ENCODE data around the gene STOM.

DNA sequence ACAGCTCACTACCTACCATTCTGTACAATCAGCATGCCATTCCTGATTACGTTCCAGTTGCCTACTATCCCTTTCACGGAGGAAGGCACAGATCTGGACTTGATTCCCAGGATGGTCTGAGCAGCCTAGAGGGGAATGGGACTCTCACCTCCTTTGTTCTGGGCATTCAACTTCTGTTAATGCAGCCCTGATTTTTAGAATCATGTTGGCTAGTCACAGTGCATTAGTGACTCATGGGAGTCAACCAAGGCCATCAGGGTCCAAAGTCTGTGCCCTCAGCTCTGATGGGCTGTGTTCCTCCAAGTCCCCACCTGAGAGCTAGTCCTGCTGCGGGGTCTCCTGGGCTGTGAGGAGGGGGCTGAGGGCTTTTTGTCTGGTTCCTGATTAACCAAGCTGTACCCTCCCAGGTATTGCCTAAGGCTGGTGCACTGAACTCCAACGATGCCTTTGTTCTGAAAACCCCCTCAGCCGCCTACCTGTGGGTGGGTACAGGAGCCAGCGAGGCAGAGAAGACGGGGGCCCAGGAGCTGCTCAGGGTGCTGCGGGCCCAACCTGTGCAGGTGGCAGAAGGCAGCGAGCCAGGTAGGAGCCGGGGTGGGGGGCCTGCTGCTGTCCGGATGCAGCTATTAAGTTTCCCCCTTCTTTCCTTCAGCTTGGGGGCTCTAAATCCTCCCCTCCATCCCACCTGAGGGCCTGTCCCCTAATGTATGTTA is 43.0 kb downstream of the STOM start:
- TF ChIP-seq, protein P1, sequence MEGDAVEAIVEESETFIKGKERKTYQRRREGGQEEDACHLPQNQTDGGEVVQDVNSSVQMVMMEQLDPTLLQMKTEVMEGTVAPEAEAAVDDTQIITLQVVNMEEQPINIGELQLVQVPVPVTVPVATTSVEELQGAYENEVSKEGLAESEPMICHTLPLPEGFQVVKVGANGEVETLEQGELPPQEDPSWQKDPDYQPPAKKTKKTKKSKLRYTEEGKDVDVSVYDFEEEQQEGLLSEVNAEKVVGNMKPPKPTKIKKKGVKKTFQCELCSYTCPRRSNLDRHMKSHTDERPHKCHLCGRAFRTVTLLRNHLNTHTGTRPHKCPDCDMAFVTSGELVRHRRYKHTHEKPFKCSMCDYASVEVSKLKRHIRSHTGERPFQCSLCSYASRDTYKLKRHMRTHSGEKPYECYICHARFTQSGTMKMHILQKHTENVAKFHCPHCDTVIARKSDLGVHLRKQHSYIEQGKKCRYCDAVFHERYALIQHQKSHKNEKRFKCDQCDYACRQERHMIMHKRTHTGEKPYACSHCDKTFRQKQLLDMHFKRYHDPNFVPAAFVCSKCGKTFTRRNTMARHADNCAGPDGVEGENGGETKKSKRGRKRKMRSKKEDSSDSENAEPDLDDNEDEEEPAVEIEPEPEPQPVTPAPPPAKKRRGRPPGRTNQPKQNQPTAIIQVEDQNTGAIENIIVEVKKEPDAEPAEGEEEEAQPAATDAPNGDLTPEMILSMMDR (IDR thresholded peaks at IDR 0.05 in 2 of 3, conservative IDR thresholded peaks at IDR 0.05 in 1 of 3; ENCODE audit: borderline replicate concordance in 1 of 3, insufficient read depth in 1 of 3, low read depth in 2 of 3, low read length in 2 of 3) = no peak
- TF ChIP-seq POLR2AphosphoS5 (IDR thresholded peaks at IDR 0.05; ENCODE audit: low read depth, low read length) (no peak), EZH2 (IDR thresholded peaks at IDR 0.05) (no peak), RAD21 (IDR thresholded peaks at IDR 0.05; ENCODE audit: low read depth) (no peak), POLR2A (IDR thresholded peaks at IDR 0.05; ENCODE audit: borderline replicate concordance, extremely low read depth, insufficient read depth, insufficient read length) (no peak), ZNF274 (IDR thresholded peaks at IDR 0.05; ENCODE audit: low read depth, low read length) (no peak), CEBPB (IDR thresholded peaks at IDR 0.05; ENCODE audit: low read depth) (no peak)
- TF ChIP-seq, protein P2, sequence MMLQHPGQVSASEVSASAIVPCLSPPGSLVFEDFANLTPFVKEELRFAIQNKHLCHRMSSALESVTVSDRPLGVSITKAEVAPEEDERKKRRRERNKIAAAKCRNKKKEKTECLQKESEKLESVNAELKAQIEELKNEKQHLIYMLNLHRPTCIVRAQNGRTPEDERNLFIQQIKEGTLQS (IDR thresholded peaks at IDR 0.05) = no peak
- TF ChIP-seq, protein P3, sequence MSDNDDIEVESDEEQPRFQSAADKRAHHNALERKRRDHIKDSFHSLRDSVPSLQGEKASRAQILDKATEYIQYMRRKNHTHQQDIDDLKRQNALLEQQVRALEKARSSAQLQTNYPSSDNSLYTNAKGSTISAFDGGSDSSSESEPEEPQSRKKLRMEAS (IDR thresholded peaks at IDR 0.05) = no peak

Data from HCT116 (cell line).